IMR-90 (cell line): ENCODE results near the gene UBL5.

Experiments used
- BHLHE40 ChIP-seq: fragments of 150-350 bp; IDR thresholded peaks from 2 replicates; pipeline ENCODE4 v1.6.1; 2016; ENCODE audit warnings: mild to moderate bottlenecking, low read depth, low read length
- POLR2A ChIP-seq: IDR thresholded peaks from 2 replicates; pipeline ENCODE4 v1.6.1; 2012; ENCODE audit warnings: mild to moderate bottlenecking, low read depth, low read length
- SMC3 ChIP-seq: fragments of 150-350 bp; IDR thresholded peaks from 2 replicates; pipeline ENCODE4 v1.6.1; 2016; ENCODE audit warnings: low read depth, mild to moderate bottlenecking, antibody characterized with exemption, low read length, moderate library complexity
- TF ChIP-seq, protein P1 (sequence below): fragments of 150-350 bp; IDR thresholded peaks from 2 replicates; pipeline ENCODE4 v1.6.1; 2016; ENCODE audit warnings: low read depth, mild to moderate bottlenecking, low read length, moderate library complexity, borderline replicate concordance
- TF ChIP-seq, protein P2 (sequence below): conservative IDR thresholded peaks from 2 replicates; pipeline ENCODE4 v1.5.1; 2012; ENCODE audit warnings: mild to moderate bottlenecking, low read depth, low read length, improper control_type of control experiment
- TF ChIP-seq, protein P3 (sequence below): fragments of 150-350 bp; IDR thresholded peaks from 2 replicates; pipeline ENCODE4 v1.6.1; 2017; ENCODE audit warnings: mild to moderate bottlenecking, antibody characterized with exemption, low read length, low read depth

DNA sequence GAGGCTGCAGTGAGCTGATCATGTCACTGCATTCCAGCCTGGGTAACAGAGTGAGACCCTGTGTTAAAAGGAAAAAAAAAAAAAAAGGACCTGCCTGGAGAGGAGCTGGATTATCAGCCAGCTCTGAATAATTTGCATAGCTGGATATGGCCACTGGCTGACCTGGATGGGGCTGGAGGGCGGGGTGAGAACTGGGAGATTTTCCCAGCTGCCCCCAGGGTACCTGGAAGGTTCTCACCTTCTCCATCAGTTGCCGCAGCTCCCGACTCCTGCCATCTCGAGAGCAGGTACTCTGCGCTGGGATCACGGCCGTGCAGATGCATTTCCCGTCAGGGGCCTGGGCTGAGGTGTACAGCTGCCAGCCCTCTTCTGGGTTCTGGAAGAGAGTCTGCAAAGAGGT is 32.7 kb downstream of the UBL5 start:
- TF ChIP-seq, protein P1, sequence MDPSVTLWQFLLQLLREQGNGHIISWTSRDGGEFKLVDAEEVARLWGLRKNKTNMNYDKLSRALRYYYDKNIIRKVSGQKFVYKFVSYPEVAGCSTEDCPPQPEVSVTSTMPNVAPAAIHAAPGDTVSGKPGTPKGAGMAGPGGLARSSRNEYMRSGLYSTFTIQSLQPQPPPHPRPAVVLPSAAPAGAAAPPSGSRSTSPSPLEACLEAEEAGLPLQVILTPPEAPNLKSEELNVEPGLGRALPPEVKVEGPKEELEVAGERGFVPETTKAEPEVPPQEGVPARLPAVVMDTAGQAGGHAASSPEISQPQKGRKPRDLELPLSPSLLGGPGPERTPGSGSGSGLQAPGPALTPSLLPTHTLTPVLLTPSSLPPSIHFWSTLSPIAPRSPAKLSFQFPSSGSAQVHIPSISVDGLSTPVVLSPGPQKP: no peak
- TF ChIP-seq, protein P2, sequence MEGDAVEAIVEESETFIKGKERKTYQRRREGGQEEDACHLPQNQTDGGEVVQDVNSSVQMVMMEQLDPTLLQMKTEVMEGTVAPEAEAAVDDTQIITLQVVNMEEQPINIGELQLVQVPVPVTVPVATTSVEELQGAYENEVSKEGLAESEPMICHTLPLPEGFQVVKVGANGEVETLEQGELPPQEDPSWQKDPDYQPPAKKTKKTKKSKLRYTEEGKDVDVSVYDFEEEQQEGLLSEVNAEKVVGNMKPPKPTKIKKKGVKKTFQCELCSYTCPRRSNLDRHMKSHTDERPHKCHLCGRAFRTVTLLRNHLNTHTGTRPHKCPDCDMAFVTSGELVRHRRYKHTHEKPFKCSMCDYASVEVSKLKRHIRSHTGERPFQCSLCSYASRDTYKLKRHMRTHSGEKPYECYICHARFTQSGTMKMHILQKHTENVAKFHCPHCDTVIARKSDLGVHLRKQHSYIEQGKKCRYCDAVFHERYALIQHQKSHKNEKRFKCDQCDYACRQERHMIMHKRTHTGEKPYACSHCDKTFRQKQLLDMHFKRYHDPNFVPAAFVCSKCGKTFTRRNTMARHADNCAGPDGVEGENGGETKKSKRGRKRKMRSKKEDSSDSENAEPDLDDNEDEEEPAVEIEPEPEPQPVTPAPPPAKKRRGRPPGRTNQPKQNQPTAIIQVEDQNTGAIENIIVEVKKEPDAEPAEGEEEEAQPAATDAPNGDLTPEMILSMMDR: no peak
- no peak for TF ChIP-seq BHLHE40
- TF ChIP-seq POLR2A: no peak
- TF ChIP-seq SMC3: no peak
- TF ChIP-seq, protein P3, sequence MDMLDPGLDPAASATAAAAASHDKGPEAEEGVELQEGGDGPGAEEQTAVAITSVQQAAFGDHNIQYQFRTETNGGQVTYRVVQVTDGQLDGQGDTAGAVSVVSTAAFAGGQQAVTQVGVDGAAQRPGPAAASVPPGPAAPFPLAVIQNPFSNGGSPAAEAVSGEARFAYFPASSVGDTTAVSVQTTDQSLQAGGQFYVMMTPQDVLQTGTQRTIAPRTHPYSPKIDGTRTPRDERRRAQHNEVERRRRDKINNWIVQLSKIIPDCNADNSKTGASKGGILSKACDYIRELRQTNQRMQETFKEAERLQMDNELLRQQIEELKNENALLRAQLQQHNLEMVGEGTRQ: no peak
